HG02763 (cell line): ENCODE data around the gene NNMT.

Experiments
- ATAC-seq: cut with Tn5 transposase; IDR thresholded peaks from one replicate; pipeline ENCODE4 v1.9.1; 2021; ENCODE audit warnings: mild to moderate bottlenecking, moderate library complexity; ENCODE audit not compliant: unreplicated experiment

NNMT gene

DNA sequence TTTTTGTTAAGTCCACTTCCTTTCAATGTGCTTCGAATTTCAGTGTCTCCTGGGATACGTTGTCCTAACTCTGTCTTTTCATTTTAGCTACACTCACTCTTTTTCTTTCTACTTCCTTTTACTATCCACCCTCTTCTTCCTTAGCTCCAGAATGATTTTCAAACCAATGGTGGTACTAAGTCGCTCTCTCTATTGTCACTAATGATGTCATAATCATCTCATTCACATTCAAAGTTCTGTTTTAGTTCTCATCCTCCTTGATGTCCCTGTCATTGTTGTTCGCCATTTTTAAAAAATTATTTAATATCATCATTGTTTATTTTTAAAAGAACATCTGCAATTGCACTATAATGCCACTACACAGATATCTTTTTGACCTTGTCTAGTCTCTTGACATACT is 47.3 kb downstream of the NNMT start:
- no peak for ATAC-seq

DNA sequence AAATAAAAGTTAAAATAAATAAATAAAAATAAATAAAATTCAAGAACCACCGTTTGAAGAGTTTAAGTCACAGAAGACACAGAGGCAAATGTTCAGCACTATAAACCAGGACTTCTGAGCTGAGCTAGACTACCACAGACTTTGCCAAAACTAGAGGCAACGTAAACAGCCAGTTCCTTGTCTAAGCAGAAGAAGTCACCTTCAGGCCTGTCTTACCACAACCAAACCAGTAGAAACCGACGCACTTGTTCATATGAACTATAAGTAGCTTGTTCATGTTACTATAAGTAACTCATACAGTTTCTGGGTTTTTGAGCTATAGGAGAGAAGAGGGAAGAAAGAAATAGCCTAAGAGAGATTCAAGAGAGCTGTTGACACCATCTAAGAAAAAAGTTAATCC is 48.3 kb downstream of the NNMT start:
- ATAC-seq = no peak

DNA sequence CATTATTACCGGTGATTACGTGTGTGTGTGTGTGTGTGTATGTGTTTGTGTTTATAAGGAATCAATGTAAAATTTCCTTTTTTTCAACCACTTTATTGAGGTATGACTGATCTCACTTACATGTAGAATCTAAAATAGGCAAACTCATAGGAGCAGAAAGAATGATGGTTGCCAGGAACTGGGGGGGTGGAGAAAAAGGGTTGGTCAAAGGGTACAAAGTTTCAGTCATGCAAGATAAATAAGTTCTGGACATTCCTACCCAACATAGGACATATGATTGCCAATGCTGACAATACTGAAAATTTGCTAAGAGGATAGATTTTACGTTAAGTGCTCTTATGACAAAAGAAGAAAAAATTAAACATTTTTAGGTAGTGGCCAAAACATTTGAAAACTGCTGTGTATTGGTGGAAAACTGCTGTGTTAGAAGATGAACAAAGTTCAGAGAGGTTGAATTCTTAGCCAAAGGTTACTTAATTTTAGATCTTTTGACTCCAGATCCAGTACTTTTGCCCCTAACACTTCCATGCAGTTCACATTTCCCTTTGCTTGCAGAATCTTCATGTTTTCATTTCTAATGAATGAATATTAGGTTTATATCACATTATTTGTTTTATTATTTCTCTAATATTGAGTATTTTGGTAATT is 49.5 kb downstream of the NNMT start:
- no peak for ATAC-seq

DNA sequence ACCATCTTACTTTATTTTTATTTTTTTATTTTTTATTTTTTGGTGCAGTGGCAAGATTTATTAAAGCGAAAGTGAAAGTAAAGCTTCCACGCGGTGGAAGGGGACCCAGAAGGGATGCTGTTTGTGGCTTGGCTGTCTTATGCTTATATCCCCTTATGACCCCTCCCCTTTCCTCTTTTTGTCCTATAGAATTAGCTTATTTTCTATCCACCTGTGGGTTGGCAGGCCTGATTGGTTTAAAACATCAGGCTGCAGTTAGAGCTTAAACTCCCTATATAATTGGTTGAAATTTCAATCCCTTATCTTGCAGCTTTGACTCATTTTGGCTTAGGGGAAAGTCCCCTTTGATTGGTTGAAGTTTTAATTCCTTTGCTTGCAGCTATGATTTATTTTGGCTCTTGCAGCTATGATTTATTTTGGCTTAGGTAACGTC is 50.5 kb downstream of the NNMT start:
- ATAC-seq = no peak

DNA sequence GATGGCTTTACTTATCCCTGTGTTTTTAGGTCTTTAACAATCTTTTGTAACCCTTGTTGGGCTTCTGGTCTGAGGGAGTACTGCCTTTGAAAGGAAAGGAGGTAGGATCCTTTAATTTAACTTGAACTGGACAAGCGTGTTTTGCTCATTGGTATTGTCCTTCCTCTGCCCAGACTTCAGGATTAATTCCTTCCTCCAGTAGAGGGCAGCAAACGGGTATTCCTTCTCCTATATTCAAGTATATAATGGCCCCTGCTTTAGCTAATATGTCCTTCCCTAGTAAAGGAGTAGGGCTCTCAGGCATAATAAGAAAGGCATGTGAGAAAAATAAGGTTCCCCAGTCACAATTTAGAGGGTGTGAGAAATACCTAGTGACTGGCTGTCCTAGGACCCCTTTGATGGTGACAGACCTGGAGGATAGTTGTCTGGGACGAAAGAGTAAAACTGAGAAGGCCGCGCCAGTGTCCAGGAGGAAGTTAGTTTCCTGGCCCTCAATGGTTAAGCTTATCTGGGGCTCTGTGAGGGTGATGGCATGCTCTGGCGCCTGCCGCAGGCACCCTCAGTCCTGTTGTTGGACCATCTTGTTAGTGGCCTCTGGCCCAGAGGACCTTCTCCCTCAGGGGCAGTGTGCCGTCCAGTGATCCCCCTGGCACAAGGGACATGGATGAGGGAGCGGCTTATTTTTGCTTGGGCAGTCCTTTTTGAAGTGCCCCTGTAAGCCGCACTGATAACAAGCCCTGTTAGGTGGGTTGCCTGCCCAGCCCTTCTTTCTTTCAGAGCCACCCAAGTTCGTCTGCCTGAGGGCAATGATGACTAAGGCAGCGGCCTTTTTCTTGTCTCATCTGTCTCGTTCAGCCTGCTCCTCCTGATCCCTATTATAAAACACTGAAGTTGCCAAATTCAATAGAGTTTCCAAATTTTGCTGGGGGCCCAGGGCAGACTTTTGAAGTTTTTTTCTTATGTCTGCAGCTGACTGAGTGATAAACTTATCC is 52.3 kb downstream of the NNMT start:
- no peak for ATAC-seq

DNA sequence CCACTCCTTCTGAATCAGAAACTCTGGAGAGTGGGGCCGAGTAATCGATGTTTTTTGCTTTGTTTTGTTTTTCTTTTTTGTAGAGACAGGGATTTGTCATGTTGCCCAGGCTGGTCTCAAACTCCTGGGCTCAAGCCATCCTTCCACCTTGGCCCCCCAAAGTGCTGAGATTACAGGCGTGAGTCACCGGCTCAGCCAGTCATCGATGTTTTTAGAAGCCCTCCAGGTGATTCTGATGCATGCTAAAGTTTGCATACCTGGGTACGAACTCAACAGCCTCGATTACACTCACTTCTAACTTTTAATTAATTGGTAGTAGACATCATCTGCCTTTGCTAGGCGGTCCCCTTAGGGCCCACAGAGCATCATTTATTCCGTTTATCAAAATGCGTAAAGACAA is 53.8 kb downstream of the NNMT start:
- no peak for ATAC-seq

DNA sequence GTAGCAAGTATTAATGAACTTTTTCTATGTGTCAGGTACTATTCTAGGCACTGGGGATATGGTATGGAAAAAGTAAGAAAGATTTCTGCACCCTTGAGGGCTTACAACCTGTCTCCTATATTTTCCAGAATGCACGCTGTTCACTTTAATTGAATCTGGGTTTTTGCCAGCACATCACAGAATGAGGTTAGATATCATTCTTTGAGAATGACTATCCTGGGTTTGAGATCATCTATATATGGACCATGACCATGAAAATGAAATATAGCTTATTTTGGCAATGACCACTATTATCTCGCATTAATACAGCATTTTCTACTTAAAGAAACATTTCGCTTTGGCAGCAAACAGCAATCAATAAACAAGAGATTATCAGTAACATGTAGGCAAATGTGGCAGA is 57.2 kb downstream of the NNMT start:
- no peak for ATAC-seq

DNA sequence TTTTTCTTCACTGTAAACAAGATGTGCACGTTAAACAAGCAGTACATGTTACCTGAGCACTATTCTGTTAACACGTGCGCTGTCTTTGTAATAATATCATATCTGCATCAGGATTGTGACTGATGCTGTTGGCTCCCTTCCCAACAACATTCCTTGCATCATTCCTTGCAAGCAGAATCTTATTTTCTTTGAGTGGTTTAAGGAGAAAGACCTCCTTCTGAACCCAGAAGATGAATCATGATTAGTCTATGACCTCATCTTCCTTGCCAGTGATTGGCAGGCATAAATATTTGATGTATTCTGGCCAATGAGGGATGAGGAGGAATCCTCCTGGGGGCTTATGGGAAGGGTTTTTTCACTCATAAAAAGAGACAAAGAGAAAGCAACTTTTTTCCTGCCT is 57.9 kb downstream of the NNMT start:
- ATAC-seq = no peak

DNA sequence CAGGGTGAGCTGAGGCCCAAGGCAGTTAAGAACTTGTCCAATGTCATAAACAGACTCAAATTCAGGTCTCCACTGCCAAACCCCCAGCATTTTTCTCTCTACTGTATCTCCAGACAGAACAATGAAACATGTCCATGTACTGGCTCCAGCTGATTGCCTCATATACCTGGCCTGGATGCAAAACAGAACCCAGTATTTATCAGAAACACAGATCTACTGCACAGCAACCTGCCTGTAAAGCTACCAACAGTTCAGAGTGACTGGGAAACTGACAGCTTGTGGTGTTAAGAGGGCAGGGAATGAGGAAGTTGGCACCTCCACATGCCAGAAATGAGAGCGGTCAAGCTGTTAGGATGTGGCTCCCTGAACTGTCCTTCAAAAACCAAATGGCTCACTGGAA is 62.5 kb downstream of the NNMT start:
- ATAC-seq = no peak

DNA sequence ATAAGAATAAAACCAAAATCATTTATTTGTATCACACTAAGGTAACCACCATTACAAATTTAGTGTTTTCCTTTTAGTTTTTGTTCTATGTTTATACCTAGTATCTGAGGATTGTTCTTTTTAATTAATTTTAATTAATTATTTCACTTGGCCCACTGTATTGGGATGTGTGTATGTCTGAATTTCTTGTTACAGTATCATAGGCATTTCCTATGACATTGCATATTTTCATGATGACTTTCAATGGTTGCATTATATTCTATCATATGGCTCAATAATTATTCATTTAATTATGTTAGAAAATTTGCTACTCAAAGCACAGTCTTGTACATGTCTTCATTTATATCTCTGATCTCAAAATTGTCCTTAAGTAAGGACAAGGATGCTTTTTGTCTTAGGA is 63.1 kb downstream of the NNMT start:
- ATAC-seq = no peak

DNA sequence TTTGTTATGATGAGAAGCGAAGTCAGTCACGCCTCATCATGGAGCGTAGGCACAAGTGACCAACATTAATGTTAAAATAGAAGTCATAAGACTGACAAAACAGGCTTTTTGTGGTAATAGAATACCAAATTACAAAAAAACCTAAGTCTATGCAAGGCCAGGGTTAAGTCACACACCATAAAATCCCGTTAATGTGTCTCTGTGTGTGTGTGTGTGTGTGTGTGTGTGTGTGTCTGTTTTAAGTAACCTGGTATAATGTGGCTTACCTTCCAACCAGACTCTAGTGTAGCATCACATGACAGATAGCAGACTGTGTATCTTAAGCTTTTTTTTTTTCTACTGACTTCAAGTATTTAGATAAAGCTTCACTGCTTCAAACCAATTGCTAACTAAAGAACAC is 66.1 kb downstream of the NNMT start:
- no peak for ATAC-seq

DNA sequence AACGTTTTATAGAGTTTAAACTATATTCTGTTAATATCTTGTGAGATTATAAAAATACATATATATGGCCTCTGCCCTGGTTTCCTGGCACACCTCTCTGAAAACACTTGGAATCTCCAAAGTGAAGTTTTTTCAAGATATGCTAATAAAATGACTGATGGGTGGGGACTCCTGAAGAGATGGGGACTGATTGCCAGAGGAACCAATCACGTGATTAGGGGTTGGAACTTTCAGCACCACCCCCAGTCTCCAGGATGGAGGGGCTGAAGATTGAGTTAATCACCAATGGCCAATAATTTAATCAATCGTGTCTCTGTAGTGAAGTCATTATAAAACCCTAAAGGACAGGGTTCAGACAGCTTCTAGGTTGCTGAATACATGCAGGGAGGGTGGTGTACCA is 66.8 kb downstream of the NNMT start:
- ATAC-seq = no peak
